ENCODE results near the gene IMP4.
"Not testable (repeated sequence)": the region's sequence is repeated elsewhere in the genome, so short reads cannot be mapped to it uniquely, and the experiment has no call there.

IMP4 gene

GRCh38 chr2:130342533-130343275, at the start of gene IMP4:
Gene IMP4, plus strand, starts transcription at chr2:130342897. Its CDS starts 36 bp downstream, at chr2:130342933.
- FAIRE-seq: peak; percentile 66

- no peak for FAIRE-seq
These were observed 42.3 kb upstream of the IMP4 start for GRCh38 chr2:130300258-130300969.

GRCh38 chr2:130300970-130301348, 41.7 kb upstream of the IMP4 start:
- no peak for FAIRE-seq

GRCh38 chr2:130302164-130302886, 40.4 kb upstream of the IMP4 start:
- no peak for FAIRE-seq

- FAIRE-seq: no peak
These were observed 39.5 kb upstream of the IMP4 start for GRCh38 chr2:130303169-130303568.

- no peak for FAIRE-seq
These were observed 38.0 kb upstream of the IMP4 start for GRCh38 chr2:130304726-130305125.

- FAIRE-seq: no peak
These were observed 34.8 kb upstream of the IMP4 start for GRCh38 chr2:130307850-130308249.

- FAIRE-seq: no peak
These were observed 31.8 kb upstream of the IMP4 start for GRCh38 chr2:130310881-130311280.

GRCh38 chr2:130313812-130314334, 28.8 kb upstream of the IMP4 start:
- no peak for FAIRE-seq

GRCh38 chr2:130314377-130314776, 28.3 kb upstream of the IMP4 start:
- no peak for FAIRE-seq

- FAIRE-seq: no peak
These were observed 26.1 kb upstream of the IMP4 start for GRCh38 chr2:130316596-130316995.

- FAIRE-seq: no peak
These were observed 23.8 kb upstream of the IMP4 start for GRCh38 chr2:130318906-130319305.

GRCh38 chr2:130319536-130319935, 23.2 kb upstream of the IMP4 start:
- FAIRE-seq: no peak

GRCh38 chr2:130327703-130328527, 14.8 kb upstream of the IMP4 start:
- no peak for FAIRE-seq

GRCh38 chr2:130328710-130329109, 14.0 kb upstream of the IMP4 start:
- no peak for FAIRE-seq

GRCh38 chr2:130332271-130333073, 10.2 kb upstream of the IMP4 start:
- FAIRE-seq: no peak

GRCh38 chr2:130333253-130333652, 9.4 kb upstream of the IMP4 start:
- not testable (repeated sequence) for FAIRE-seq

- no peak for FAIRE-seq
These were observed 8.7 kb upstream of the IMP4 start for GRCh38 chr2:130334026-130334425.

- no peak for FAIRE-seq
These were observed 7.5 kb upstream of the IMP4 start for GRCh38 chr2:130335226-130335625.

GRCh38 chr2:130336150-130336876, 6.4 kb upstream of the IMP4 start:
- FAIRE-seq: no peak

Data from colon (tissue), 2 donors.